ENCODE data around the gene KRT8.
"Not testable (repeated sequence)": the region's sequence is repeated elsewhere in the genome, so short reads cannot be mapped to it uniquely, and the experiment has no call there.

Gene KRT8

DNA sequence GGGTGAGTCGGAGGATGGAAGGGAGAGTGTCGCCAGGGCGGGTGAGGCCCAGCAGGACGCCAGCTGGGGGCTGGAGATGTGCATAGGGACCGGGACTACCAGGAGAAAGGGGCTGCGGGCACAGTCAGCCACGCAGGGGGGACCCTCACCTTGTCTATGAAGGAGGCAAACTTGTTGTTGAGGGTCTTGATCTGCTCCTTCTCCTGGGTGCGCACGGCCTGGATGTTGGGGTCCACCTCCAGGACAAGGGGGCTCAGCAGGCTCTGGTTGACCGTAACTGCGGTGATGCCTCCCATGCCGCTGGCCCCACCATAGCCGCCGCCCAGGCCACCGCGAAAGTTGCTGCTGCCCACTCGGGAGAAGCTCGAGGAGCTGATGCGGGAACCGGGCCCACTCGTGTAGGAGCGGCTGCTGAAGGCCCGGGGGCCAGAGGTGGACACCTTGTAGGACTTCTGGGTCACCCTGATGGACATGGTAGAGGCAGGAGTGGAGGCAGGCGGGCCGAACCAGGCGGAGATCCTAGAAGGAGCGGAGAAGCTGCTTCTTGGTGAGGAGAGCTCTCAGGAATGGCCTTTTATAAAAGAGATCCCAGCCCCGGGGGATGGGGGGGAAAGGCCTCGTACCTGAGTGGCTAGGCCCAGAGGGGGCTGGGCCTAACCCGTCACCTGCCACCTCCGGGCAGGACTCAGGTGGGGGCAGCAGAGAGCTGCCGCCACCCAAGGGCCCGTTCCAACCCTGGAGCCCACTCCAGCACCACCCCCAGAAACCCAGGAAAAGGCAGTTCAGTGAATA, at the start of gene KRT8:
TSS of gene KRT8 (minus strand) at position 568 of the 792 bp plus-strand sequence. CDS start at position 473, 95 bp downstream.
- not testable (repeated sequence) for DNase-seq (ENCODE audit: low spot score)

- DNase-seq (ENCODE audit: low spot score): no peak
Observed at GRCh38 chr12:52953181-52953841, 48.4 kb upstream of the KRT8 start.

DNA sequence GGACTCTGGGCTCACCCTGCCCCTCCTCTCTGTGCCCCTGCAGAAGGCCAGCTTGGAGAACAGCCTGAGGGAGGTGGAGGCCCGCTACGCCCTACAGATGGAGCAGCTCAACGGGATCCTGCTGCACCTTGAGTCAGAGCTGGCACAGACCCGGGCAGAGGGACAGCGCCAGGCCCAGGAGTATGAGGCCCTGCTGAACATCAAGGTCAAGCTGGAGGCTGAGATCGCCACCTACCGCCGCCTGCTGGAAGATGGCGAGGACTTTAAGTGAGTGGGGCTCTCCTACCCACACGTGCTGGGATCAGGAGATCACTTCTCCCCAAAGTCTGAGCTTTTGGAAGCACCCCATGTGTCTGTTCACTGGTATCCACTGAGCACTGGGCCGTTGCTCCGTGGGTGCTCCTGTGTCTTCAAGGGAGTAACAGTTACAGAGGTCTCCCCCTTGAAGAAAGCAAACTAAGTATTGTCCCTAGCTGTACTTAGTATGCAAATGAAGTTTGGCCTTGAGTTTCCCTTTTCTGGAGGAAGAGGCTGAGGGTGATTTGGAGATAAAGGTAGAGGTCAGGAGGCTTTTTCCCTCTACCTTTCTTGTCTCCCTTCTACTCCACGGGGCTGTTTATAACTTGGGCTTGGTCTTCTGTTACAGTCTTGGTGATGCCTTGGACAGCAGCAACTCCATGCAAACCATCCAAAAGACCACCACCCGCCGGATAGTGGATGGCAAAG, 47.4 kb upstream of the KRT8 start:
- no peak for DNase-seq (ENCODE audit: low spot score)

- DNase-seq (ENCODE audit: low spot score): no peak
Observed at GRCh38 chr12:52951640-52952039, 46.8 kb upstream of the KRT8 start.

GRCh38 chr12:52951126-52951525, 46.2 kb upstream of the KRT8 start:
- DNase-seq (ENCODE audit: low spot score): no peak

GRCh38 chr12:52950553-52950952, 45.7 kb upstream of the KRT8 start:
- no peak for DNase-seq (ENCODE audit: low spot score)

DNA sequence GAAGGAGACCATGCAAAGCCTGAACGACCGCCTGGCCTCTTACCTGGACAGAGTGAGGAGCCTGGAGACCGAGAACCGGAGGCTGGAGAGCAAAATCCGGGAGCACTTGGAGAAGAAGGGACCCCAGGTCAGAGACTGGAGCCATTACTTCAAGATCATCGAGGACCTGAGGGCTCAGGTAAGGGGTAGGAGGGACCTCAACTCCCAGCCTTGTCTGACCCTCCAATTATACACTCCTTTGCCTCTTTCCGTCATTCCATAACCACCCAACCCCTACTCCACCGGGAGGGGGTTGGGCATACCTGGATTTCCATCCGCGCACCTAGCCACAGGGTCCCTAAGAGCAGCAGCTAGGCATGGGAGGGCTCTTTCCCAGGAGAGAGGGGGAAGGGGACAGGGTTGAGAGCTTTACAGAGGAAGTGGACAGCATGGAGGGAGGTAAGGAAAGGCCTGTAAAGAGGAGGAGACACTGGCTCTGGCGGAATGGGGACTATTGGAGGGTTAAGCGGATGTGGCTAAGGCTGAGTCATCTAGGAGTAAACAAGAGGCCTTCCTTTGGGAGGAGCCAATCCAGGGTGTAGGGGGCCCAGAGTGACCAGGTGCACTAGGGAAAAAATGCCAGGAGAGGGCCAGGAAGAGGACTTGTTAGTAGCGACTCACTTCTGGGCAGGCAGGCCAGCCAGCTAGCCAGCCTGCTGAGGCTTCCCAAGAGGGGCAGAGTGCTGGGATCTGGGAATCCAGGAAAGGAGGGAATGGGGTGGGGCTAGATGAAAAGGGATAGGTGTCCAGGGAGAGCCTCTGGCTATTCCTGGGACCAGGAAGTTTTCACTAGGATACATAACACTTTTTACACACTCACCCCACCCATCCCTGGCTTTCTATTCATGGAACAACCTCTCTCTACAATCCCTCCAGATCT, 44.8 kb upstream of the KRT8 start:
- DNase-seq (ENCODE audit: low spot score): no peak

DNA sequence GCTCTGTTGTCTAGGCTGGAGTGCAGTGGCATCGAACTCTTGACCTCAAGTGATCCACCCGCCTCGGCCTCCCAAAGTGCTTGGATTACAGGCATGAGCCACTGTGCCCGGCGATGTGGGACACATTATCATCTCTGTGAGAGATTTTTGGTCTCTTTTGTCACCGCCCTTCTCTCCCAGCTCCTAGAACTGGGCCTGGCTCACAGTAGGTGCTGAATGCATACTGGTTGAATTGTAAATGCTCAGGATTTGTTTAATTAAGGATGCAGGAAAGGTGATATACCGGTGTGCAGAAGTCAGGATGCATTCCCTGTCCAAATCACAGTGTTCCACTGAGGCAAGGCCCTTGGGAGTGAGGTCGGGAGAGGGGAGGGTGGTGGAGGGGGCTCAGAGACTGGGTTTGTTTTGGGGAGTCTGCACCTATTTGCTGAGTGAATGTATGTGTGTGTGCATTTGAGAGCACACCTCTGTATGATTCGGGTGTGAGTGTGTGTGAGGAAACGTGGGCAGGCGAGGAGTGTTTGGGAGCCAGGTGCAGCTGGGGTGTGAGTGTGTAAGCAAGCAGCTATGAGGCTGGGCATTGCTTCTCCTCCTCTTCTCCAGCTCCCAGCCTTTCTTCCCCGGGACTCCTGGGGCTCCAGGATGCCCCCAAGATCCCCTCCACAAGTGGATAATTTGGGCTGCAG, 43.0 kb upstream of the KRT8 start:
- DNase-seq (ENCODE audit: low spot score): no peak

DNA sequence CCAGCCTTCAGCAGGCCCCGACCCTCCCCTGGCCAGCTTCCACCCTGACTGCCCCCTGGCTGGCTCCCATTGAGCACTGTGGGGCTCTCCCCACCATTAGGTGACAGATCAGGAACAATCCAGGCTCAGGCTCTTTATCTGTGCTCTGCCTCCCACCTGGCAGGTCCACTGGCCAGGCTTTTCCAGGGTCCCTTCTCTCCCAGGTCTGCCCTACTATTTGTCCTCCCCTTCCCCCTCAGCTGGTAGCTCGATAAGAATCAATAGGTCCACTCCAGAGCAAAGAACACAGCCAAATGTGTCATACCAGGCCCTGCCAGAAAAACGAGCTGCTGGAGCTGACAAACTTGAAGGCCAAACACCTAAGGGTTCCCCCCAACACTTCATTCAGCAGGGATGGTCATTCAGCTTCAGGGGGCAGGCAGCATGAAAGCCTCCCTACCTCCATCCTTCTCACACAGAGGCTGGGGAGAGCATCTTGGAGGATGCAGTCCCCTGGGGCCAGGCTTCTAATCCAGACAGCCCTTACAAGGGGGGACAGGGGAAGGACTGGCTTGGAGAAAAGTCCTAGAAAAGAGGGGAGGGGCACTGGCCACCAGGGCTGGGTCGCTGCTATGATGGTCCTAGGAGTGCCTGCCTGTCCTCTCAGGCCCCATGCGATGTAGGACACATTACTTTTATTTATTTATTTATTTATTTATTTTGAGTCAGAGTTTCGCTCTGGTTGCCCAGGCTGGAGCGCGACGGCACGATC, 42.1 kb upstream of the KRT8 start:
- no peak for DNase-seq (ENCODE audit: low spot score)

- DNase-seq (ENCODE audit: low spot score): no peak
Observed at GRCh38 chr12:52946334-52946733, 41.5 kb upstream of the KRT8 start.

- peak; percentile 68 for DNase-seq (ENCODE audit: low spot score)
Observed at GRCh38 chr12:52945389-52946232, 40.7 kb upstream of the KRT8 start.

DNA sequence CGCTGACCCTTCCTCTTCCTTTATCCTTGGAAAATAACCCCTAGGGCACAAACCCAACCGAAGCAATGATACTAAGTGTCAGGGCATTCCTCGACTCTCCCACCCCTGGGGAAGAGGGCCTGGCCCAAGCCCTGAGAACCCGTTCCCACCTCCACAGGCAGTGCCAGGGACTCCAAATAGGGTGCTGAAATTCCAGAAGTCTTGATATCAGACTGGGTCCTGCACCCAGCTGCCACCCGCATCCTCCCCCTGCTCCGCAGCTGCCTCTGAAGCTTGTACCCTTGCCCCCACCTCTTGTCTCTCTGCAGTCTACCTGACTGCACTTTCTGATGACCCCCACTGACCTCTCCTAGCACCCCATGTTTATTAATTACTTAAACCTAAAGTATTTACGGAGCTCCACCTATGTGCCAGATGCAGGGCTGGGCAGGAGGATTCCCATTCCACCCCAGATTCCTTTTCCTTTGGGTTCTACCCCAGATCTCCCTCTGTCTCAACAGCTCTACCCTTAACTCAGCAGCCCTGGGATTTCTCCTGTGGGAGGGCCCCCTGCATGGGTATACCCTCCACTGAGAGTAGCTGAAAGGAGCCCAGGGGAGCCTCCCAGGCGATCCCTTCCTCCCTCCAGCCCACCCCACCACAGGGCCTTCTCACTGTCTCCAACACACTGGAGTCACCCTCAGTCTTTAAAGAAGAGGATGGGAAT, 40.0 kb upstream of the KRT8 start:
- no peak for DNase-seq (ENCODE audit: low spot score)

DNA sequence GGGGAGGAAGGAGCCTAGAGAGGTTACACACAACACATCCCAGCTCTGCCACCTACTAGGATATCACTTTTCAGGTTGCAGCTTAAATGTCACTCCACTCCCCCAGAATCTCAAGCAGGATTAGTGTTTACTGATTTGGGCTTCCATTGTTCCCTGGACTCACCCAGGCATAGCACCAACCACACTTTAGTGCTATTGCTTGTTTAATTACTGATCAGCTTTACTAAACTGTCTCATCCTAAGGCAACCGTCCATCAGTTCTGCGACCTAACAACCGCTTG, 38.0 kb upstream of the KRT8 start:
- no peak for DNase-seq (ENCODE audit: low spot score)

DNA sequence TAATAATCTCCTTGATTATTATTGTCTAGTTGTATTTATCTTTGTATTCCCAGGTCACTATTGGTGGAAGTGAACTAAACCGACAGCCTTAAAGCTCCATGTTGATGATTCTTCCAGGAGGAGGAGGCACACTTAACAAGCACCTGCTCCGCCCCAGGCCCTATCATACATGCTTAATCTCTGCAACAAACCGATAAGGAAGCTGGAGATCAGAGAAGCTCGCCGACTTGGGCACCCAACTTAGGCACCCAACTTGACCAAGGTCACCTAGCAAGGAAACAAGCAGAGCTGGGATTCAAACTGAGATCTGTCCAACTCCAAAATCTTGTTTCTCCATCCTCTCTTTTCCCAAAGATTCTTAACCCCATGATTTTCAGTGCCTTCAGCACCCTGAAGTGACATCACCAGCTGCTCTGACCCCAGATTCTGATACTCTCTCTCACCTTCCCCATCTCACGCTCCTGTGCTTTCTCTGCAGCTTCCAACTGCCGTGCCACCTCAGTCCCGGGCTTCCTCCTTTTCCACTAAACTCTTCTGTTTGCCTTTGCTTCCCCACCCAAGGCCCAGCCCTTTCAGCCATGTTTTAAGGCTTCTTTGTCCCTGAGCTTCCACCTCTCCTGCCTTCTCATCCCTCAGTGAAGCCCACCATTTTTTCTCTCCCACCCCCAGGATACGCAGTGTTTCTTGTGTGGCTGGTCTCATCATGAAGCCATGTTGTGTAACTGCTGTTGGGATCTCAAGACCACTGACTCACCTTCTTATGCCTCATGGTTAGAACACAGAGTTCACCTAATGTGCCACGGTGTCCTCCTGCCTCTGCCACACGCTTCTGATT, 37.4 kb upstream of the KRT8 start:
- DNase-seq (ENCODE audit: low spot score): no peak

- DNase-seq (ENCODE audit: low spot score): no peak
Observed at GRCh38 chr12:52929538-52929937, 24.7 kb upstream of the KRT8 start.

- no peak for DNase-seq (ENCODE audit: low spot score)
Observed at GRCh38 chr12:52927964-52928363, 23.1 kb upstream of the KRT8 start.

GRCh38 chr12:52926596-52927234, 21.8 kb upstream of the KRT8 start:
- no peak for DNase-seq (ENCODE audit: low spot score)
